HAP-1 (cell line): ENCODE results near the gene CRYBG2.

Experiments
- DNase-seq, 2 experiments: peaks; one replicate each; pipeline ENCODE4 v3.0.0-alpha.2; 2016 to 2020; ENCODE audit warnings: low spot score in 2 of 2
- H3K27me3 ChIP-seq: fragments of 250-450 bp; sonication (Bioruptor Pico); 2 replicates; pipeline ENCODE4 v1.5.1; 2020; ENCODE audit warnings: low read depth, mild to moderate bottlenecking, moderate library complexity
- H3K36me3 ChIP-seq: fragments of 250-450 bp; sonication (Bioruptor Pico); replicated peaks from 2 replicates; pipeline ENCODE4 v1.5.1; 2020; ENCODE audit warnings: mild to moderate bottlenecking
- H3K4me1 ChIP-seq: fragments of 250-450 bp; sonication (Bioruptor Pico); 2 replicates; pipeline ENCODE4 v1.5.1; 2020; ENCODE audit warnings: mild to moderate bottlenecking
- H3K4me3 ChIP-seq: fragments of 250-450 bp; sonication (Bioruptor Pico); 2 replicates; pipeline ENCODE4 v1.5.1; 2020; ENCODE audit warnings: mild to moderate bottlenecking, moderate library complexity
- H3K9me3 ChIP-seq: fragments of 250-450 bp; sonication (Bioruptor Pico); 2 replicates; pipeline ENCODE4 v1.5.1; 2020; ENCODE audit warnings: mild to moderate bottlenecking, moderate library complexity
- in situ Hi-C: fragments of 300-500 bp; cut with MboI; formaldehyde crosslinking; loops from 3 replicates; pipeline ENCODE4 v1.14.3; 2020; ENCODE audit warnings: low sequenced_read_pairs, inconsistent platforms, mixed read lengths

The CRYBG2 gene

DNA sequence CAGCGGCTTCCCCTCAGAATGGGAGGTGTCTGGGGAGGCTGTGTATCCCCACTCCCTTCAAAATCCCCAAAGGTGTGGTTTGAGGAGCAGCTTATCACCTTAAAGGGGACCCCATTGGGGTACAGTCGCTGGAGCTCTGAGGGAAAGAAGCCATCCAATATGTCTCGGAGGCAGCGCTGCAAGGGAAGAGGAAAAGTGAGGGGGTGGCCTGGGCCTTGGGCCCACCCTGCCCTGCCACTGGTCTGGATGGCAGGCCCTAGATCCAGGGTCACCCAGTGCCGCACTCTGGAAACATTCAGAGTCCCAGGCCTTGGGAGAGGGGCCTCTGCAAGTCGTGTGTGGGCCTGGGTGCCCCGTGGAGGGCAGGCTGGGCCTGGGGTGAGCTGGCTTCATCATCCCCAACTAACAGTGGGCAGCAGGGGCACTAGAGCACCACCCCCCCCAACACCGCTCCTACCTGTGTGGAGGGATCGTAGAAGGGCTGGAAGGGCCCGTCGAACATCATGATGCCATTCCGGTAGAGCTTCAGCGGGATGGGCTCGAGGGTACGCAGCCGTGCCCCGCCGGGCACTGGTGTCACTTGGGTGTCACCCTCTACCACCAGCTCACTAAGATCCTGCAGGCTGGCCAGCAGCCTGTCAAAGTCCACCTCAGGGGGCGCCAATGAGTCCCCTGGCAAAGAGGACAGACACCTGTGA lies 68.4 kb downstream of the CRYBG2 start:
- DNase-seq, result peak; percentile 48 to 81
- no peaks in the 10 kb centered on the region for H3K9me3 ChIP-seq

DNA sequence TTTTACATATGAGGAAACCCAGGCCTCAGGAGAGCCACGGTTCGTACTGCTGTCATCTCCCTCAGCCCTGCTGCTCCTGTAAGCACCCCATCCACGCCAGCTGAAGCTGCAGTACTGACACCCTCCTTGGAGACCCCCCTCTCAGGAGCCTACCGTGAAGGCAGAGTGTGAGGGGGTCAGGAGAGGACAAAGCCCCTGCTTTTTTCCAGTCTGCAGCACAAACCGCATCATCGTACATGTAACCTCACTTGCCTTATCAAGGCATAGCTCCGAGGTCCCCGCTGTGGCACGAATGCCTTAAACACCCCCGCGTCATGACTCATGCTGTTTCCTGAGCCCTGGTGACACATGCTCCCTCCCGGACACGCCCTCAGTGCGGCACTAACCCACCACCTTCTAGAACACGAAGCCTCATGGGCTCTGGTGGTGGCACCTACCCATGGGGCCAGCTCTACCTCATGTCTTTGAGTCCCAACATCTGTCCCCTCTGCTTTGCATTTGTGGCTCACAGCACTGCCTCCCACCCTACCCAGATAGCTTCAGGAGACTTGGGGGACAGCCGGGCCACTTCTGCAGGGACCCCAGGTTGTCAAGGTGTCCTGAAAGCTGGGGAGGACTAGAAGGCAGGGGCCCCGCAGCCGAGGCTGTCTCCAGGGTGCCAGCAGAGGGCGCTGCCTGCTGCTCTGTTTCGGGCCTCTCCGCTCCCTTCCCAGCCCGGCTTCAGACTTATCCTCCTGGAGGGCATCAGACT lies 69.2 kb downstream of the CRYBG2 start:
- in situ Hi-C loops, result loop anchor here (10.0 kb wide), 1 partner anchor 130 kb away; the partner anchor contains the start of gene LIN28A
- DNase-seq, result peak; percentile 46 to 80
- peaks cover 6% of the 10 kb centered on the region for H3K36me3 ChIP-seq
- no peaks in the 10 kb centered on the region for H3K4me1 ChIP-seq
- no peak overlapping the region for H3K4me3 ChIP-seq
- no peaks in the 10 kb centered on the region for H3K27me3 ChIP-seq
- no peaks in the 10 kb centered on the region for H3K9me3 ChIP-seq

More for the DNA sequence above, 68.4 kb downstream of the CRYBG2 start:
- no peaks in the 10 kb centered on the region for H3K27me3 ChIP-seq
- no peaks in the 10 kb centered on the region for H3K4me1 ChIP-seq
- in situ Hi-C loops, result loop anchor here (10.0 kb wide), 1 partner anchor 129 kb away; the partner anchor contains the start of gene LIN28A
- H3K4me3 ChIP-seq, result no peak overlapping the region
- H3K36me3 ChIP-seq, result peaks cover 6% of the 10 kb centered on the region

GRCh38 chr1:26283871-26284596 lies 69.9 kb downstream of the CRYBG2 start:
- no peaks in the 10 kb centered on the region for H3K27me3 ChIP-seq
- H3K4me3 ChIP-seq, result no peak overlapping the region
- H3K9me3 ChIP-seq, result no peaks in the 10 kb centered on the region
- H3K4me1 ChIP-seq, result peaks cover 5% of the 10 kb centered on the region
- DNase-seq, result no peak
- H3K36me3 ChIP-seq, result peaks cover 6% of the 10 kb centered on the region
- in situ Hi-C loops, result loop anchor here (10.0 kb wide), 1 partner anchor 131 kb away; the partner anchor contains the start of gene LIN28A

- DNase-seq, result no peak
- no peaks in the 10 kb centered on the region for H3K27me3 ChIP-seq
- H3K4me3 ChIP-seq, result no peak overlapping the region
- H3K9me3 ChIP-seq, result no peaks in the 10 kb centered on the region
- in situ Hi-C loops, result loop anchor here (10.0 kb wide), 1 partner anchor 131 kb away; the partner anchor contains the start of gene LIN28A
- peaks cover 13% of the 10 kb centered on the region for H3K36me3 ChIP-seq
- H3K4me1 ChIP-seq, result peaks cover 5% of the 10 kb centered on the region
Observed at GRCh38 chr1:26283279-26283853, 70.6 kb downstream of the CRYBG2 start.

- in situ Hi-C loops, result loop anchor here (10.0 kb wide), 1 partner anchor 132 kb away; the partner anchor contains the start of gene LIN28A
- no peaks in the 10 kb centered on the region for H3K9me3 ChIP-seq
- peaks cover 5% of the 10 kb centered on the region for H3K4me1 ChIP-seq
- DNase-seq, result no peak
- H3K36me3 ChIP-seq, result peaks cover 22% of the 10 kb centered on the region
- no peaks in the 10 kb centered on the region for H3K27me3 ChIP-seq
- no peak overlapping the region for H3K4me3 ChIP-seq
Observed at GRCh38 chr1:26282401-26282918, 71.5 kb downstream of the CRYBG2 start.

GRCh38 chr1:26281971-26282370 lies 72.0 kb downstream of the CRYBG2 start:
- in situ Hi-C loops, result loop anchor here (10.0 kb wide), 1 partner anchor 133 kb away; the partner anchor contains the start of gene LIN28A
- peaks cover 5% of the 10 kb centered on the region for H3K4me1 ChIP-seq
- H3K36me3 ChIP-seq, result peaks cover 27% of the 10 kb centered on the region
- peak in 1 of 2 experiments; percentile 44 for DNase-seq
- no peak overlapping the region for H3K4me3 ChIP-seq
- no peaks in the 10 kb centered on the region for H3K27me3 ChIP-seq
- no peaks in the 10 kb centered on the region for H3K9me3 ChIP-seq

GRCh38 chr1:26281091-26281958 lies 72.6 kb downstream of the CRYBG2 start:
- Histone ChIP-seq H3K36me3 (peaks cover 33% of the 10 kb centered on the region), H3K4me1 (peaks cover 5% of the 10 kb centered on the region), H3K4me3 (no peak overlapping the region), H3K9me3 (no peaks in the 10 kb centered on the region), H3K27me3 (no peaks in the 10 kb centered on the region)
- no peak for DNase-seq
- in situ Hi-C loops, result loop anchor here (10.0 kb wide), 1 partner anchor 133 kb away; the partner anchor contains the start of gene LIN28A

- H3K36me3 ChIP-seq, result peaks cover 42% of the 10 kb centered on the region
- in situ Hi-C loops, result loop anchor here (10.0 kb wide), 1 partner anchor 134 kb away; the partner anchor contains the start of gene LIN28A
- H3K27me3 ChIP-seq, result no peaks in the 10 kb centered on the region
- no peaks in the 10 kb centered on the region for H3K9me3 ChIP-seq
- H3K4me1 ChIP-seq, result peaks cover 8% of the 10 kb centered on the region
- peak overlapping the region; percentile 57 for H3K4me3 ChIP-seq
- peak in 1 of 2 experiments; percentile 45 for DNase-seq
Observed at GRCh38 chr1:26280333-26281042, 73.4 kb downstream of the CRYBG2 start.

GRCh38 chr1:26279456-26280332 lies 74.2 kb downstream of the CRYBG2 start, which contains the start of gene SH3BGRL3:
SH3BGRL3 (plus strand) TSS chr1:26280086; CDS start chr1:26280156, 70 bp downstream.
- Histone ChIP-seq H3K9me3 (no peaks in the 10 kb centered on the region), H3K36me3 (peaks cover 50% of the 10 kb centered on the region), H3K27me3 (no peaks in the 10 kb centered on the region), H3K4me3 (peak within 1 kb of the TSS; percentile 57), H3K4me1 (peaks cover 8% of the 10 kb centered on the region)
- peak; percentile 77 to 86 for DNase-seq
- in situ Hi-C loops, result loop anchor here (10.0 kb wide), 1 partner anchor 135 kb away; the partner anchor contains the start of gene LIN28A

GRCh38 chr1:26278724-26279455 lies 75.0 kb downstream of the CRYBG2 start:
- H3K4me1 ChIP-seq, result peaks cover 8% of the 10 kb centered on the region
- no peak overlapping the region for H3K4me3 ChIP-seq
- peaks cover 58% of the 10 kb centered on the region for H3K36me3 ChIP-seq
- H3K27me3 ChIP-seq, result no peaks in the 10 kb centered on the region
- no peak for DNase-seq
- no peaks in the 10 kb centered on the region for H3K9me3 ChIP-seq
- in situ Hi-C loops, result no loop called here
